VCaP (cell line): ENCODE results near the gene DYNAP.

ENCODE experiments used
- H3K27ac ChIP-seq: fragments of 450-650 bp; 2 replicates; pipeline ENCODE4 v1.5.1; 2017
- TF ChIP-seq, protein P1 (sequence below): fragments of 450-650 bp; conservative IDR thresholded peaks from 2 replicates; pipeline ENCODE4 v1.5.1; 2017; ENCODE audit warnings: mild to moderate bottlenecking, moderate library complexity

Gene DYNAP, protein sequence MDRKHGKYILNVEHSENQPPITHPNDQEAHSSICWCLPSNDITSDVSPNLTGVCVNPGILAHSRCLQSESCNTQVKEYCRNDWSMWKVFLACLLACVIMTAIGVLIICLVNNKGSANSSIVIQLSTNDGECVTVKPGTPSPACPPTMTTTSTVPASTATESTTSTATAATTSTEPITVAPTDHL

DNA sequence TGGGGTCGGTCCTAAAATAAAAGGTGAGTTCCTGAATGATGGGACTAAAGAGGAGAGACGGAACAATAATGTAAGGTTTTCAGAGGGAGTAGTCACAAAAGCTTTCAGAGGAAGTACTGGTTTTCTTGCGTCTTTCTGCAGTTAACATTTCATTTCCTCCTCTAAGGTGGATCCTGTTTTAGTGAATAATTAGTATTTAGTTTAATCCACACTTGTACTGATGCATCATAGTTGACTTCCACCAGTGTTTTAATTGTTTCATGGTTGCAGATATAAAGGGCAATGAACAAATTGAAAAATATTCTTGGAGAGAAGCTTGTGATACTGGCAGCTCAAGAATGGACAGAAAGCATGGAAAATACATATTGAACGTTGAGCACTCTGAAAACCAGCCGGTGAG, at the start of gene DYNAP:
TSS of gene DYNAP (plus strand) at position 301 of the 400 bp plus-strand sequence. CDS start at position 339, 38 bp downstream.
- TF ChIP-seq, protein P1, sequence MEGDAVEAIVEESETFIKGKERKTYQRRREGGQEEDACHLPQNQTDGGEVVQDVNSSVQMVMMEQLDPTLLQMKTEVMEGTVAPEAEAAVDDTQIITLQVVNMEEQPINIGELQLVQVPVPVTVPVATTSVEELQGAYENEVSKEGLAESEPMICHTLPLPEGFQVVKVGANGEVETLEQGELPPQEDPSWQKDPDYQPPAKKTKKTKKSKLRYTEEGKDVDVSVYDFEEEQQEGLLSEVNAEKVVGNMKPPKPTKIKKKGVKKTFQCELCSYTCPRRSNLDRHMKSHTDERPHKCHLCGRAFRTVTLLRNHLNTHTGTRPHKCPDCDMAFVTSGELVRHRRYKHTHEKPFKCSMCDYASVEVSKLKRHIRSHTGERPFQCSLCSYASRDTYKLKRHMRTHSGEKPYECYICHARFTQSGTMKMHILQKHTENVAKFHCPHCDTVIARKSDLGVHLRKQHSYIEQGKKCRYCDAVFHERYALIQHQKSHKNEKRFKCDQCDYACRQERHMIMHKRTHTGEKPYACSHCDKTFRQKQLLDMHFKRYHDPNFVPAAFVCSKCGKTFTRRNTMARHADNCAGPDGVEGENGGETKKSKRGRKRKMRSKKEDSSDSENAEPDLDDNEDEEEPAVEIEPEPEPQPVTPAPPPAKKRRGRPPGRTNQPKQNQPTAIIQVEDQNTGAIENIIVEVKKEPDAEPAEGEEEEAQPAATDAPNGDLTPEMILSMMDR = no peak
- no peak within 1 kb of the TSS for H3K27ac ChIP-seq

DNA sequence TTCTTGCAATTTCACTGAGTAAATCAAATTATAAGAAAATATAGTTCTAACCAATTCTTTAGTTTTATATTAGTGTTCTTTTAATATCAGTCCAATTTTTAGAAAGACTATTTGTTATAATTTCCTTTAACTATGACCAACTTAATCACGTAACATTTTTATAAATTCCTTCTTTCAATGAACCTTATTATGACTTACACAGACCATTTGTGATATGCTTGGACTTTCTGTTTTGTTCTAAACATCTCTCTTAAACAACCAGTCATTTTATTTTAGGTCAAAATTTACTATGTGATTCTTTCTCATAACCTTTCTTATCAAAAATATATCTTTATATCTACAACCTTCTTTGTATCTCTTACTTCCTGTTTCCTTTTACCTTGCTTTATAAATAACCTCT, 39.5 kb upstream of the DYNAP start:
- TF ChIP-seq, protein P1 = no peak
- no peak overlapping the region for H3K27ac ChIP-seq

DNA sequence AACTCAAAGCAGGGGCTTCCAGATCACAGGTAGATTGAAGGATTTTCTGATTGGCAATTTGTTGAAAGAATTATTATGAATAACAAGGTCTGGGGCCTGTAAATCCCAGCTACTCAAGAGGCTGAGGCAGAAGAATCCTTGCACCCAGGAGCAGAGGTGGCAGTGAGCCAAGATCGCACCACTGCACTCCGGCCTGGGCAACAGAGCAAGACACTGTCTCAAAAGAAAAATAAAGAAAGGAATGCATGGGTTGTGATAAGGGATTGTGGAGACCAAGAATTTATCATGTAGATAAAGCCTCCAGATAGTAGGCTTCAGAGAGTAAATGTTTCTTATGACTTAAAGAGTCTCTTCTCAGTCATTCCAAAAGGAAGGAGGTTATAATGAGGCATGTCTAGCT, 35.8 kb upstream of the DYNAP start:
- TF ChIP-seq, protein P1 = no peak
- no peak overlapping the region for H3K27ac ChIP-seq

DNA sequence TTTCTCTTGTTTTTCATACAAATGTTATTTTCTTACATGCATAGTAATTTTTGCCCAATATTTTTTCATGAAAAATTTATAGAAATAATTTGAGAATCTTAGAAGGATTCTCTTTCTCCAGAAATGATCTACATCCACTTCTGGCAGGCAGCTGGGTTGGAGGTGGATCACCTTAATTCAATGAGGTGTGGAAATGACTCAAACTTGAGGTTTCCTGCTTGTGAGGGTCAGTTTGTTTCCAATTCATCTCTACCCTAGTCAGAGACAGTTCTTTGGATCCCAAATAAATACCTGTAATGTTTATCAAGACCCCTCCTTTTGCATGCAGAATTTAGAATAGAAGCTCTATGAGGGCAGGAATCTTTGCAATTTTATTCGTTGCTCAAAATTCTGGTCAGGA, 35.0 kb upstream of the DYNAP start:
- H3K27ac ChIP-seq = no peak overlapping the region
- TF ChIP-seq, protein P1 = no peak

DNA sequence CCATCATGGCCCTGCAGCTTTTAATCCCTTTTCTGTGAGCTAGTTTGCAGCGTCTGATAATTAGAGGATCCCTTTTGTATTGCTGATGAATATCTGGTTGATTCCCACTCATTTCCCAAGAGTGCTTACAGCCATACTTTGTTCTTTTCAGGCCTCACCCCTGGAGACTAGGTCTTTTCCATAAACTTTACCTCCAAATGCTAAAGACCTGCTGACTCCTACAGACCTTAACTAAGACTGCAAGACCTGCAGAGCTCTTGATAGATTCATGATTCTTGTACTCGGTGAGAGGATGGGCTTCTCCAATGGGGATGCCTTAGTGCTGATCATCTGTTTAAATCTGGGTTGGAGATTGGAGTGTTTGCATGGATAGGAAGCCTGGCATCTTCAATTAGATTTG, 33.1 kb upstream of the DYNAP start:
- no peak overlapping the region for H3K27ac ChIP-seq
- TF ChIP-seq, protein P1 = no peak

DNA sequence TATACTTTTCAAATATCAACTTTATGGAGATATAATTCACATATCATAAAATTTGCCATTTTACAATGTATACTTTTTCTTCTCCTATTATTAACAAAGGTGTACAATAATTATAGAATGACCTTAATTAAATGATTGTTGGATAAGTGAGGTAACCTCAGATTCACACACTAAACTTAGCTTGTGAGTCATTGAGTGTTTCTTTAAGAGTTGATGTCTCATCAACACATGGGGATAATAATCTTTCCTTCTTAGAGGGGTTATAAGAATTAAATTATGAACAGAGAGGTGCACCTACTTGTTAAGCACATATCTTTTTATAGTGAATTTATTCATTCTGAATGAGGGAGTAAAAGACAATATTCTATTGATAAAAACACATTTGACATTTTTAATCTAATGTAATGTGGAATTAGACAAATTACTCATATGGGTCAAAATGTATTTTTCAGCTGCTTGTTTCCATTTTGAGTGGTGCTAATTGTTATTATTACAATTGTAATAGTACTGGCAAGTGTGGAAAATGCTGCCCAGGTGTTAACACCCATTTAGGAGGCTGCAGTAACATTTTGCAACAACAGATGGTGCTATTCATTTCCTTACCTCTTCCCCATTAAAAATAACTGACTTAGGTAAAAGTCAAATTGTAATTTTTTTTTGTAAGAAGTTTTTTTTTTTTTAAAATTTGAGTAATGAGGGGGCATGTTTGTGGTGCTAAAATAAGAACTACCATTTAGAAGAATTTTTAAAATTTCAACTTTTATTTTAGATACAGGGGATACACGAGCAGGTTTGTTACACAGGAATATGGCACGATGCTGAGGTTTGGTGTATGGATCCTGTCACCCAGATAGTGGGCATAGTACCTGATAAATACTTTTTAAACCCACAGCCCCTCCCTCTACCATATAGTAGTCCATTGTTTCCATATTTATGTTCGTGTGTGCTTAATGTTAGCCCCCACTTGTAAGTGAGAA, 32.1 kb upstream of the DYNAP start:
- H3K27ac ChIP-seq = no peak overlapping the region
- TF ChIP-seq, protein P1 = peak; percentile 87

DNA sequence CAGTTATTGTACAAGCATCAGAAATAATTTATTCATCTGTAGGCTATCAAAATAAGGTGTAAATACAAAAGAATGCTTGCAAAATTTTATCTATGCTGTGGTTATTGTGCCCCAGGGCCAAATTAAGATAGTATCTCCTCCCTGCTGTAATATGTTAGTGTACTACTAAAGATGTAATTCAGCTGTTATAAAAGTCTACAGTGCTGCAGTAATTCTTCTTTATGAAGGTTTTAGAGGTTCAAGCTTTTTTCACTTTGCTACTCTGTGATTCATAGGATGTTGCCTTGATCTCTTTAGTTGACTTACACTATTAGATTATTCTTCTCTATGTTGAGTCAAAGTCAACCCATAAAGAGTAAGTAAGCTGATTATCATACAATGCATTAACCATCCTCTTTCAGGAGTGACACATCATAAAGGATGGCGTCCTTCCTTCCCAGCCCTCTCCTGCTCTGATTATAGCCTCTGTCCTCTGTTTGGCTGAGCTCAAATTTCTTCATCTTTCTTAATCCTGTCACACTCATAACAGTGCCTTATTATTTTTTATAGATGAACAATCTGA, 29.3 kb upstream of the DYNAP start:
- H3K27ac ChIP-seq = no peak overlapping the region
- TF ChIP-seq, protein P1 = no peak
